ENCODE data around the gene RPL12.

RPL12 gene

GRCh38 chr9:127450830-127451607 lies at the start of gene RPL12, which contains the start of gene LRSAM1:
Gene RPL12, minus strand, starts transcription at chr9:127451406. Its CDS starts 89 bp downstream, at chr9:127451317.
Gene LRSAM1, plus strand, starts transcription at chr9:127451510. Its CDS starts 3,018 bp downstream, at chr9:127454528.
- Histone ChIP-seq H3K36me3 (peaks cover 46 to 63% (median 48%) of the 10 kb centered on the region in 11 experiments), H3K9me3 (replicated peaks in 1 of 11) (peaks cover 0 to 27% (median 4%) of the 10 kb centered on the region in 11 experiments; a peak in 14 of 22 replicates), H3K4me1 (peaks cover 32 to 65% (median 54%) of the 10 kb centered on the region in 10 experiments), H4K20me1 (peaks cover 50 to 51% (median 50%) of the 10 kb centered on the region in 11 experiments), H3K27ac (peak within 1 kb of the TSS; percentile 80 to 99 (median 95)), H3K27me3 (no peaks in the 10 kb centered on the region), H3K4me3 (peak within 1 kb of the TSS; percentile 87 to 100 (median 96)), H3K9ac (peak within 1 kb of the TSS; percentile 94 to 100 (median 98)), H3K4me2 (peak within 1 kb of the TSS; percentile 91 to 100 (median 97))
- TF ChIP-seq Cebpa-rat (IDR thresholded peaks at IDR 0.05), result no peak

GRCh38 chr9:127500862-127501261 lies 49.7 kb upstream of the RPL12 start:
- TF ChIP-seq Cebpa-rat (IDR thresholded peaks at IDR 0.05), result no peak
- peaks cover 3 to 32% (median 19%) of the 10 kb centered on the region in 10 experiments for H3K4me1 ChIP-seq
- H3K27ac ChIP-seq, result no peak overlapping the region
- peaks cover 5 to 89% (median 43%) of the 10 kb centered on the region in 11 experiments; a peak in 19 of 22 replicates for H3K36me3 ChIP-seq
- H3K9ac ChIP-seq, result 0 out of 22 replicates have a peak overlapping the region, but pooled peaks of 2 of the 11 experiments have one; percentile 8 to 17
- H3K4me3 ChIP-seq, result no peak overlapping the region
- H3K4me2 ChIP-seq, result no peak overlapping the region
- no peaks in the 10 kb centered on the region for H3K27me3 ChIP-seq
- H4K20me1 ChIP-seq, result peaks cover 0 to 98% (median 4%) of the 10 kb centered on the region in 11 experiments; a peak in 8 of 22 replicates
- no peaks in the 10 kb centered on the region for H3K9me3 ChIP-seq (replicated peaks in 1 of 11)

GRCh38 chr9:127500399-127500798 lies 49.2 kb upstream of the RPL12 start:
- Histone ChIP-seq H3K4me3 (no peak overlapping the region), H3K27ac (no peak overlapping the region), H3K4me2 (no peak overlapping the region), H3K36me3 (peaks cover 5 to 86% (median 43%) of the 10 kb centered on the region in 11 experiments; a peak in 19 of 22 replicates), H3K27me3 (no peaks in the 10 kb centered on the region), H3K4me1 (peaks cover 7 to 37% (median 23%) of the 10 kb centered on the region in 10 experiments), H4K20me1 (peaks cover 0 to 98% (median 4%) of the 10 kb centered on the region in 11 experiments; a peak in 8 of 22 replicates), H3K9ac (0 out of 22 replicates have a peak overlapping the region, but pooled peaks of 1 of the 11 experiments have one; percentile 17), H3K9me3 (replicated peaks in 1 of 11) (no peaks in the 10 kb centered on the region)
- no peak for TF ChIP-seq Cebpa-rat (IDR thresholded peaks at IDR 0.05)

GRCh38 chr9:127498298-127498697 lies 47.1 kb upstream of the RPL12 start:
- Histone ChIP-seq H3K4me1 (peaks cover 11 to 34% (median 29%) of the 10 kb centered on the region in 10 experiments), H3K4me3 (no peak overlapping the region), H3K36me3 (peaks cover 5 to 80% (median 34%) of the 10 kb centered on the region in 11 experiments; a peak in 18 of 22 replicates), H3K9me3 (replicated peaks in 1 of 11) (no peaks in the 10 kb centered on the region), H3K27ac (no peak overlapping the region), H4K20me1 (peaks cover 0 to 93% (median 0%) of the 10 kb centered on the region in 11 experiments; a peak in 7 of 22 replicates), H3K27me3 (no peaks in the 10 kb centered on the region), H3K9ac (peak overlapping the region in 3 of 11 experiments; percentile 10 to 23 (median 19); a peak in 2 of 22 replicates), H3K4me2 (no peak overlapping the region)
- no peak for TF ChIP-seq Cebpa-rat (IDR thresholded peaks at IDR 0.05)

- H3K36me3 ChIP-seq, result peaks cover 5 to 80% (median 29%) of the 10 kb centered on the region in 11 experiments; a peak in 17 of 22 replicates
- no peaks in the 10 kb centered on the region for H3K9me3 ChIP-seq (replicated peaks in 1 of 11)
- peak overlapping the region in 2 of 11 experiments; percentile 10 to 19; a peak in 2 of 22 replicates for H3K9ac ChIP-seq
- peaks cover 11 to 34% (median 29%) of the 10 kb centered on the region in 10 experiments for H3K4me1 ChIP-seq
- H3K27ac ChIP-seq, result no peak overlapping the region
- H3K4me2 ChIP-seq, result no peak overlapping the region
- H3K4me3 ChIP-seq, result no peak overlapping the region
- H3K27me3 ChIP-seq, result no peaks in the 10 kb centered on the region
- peaks cover 0 to 90% (median 0%) of the 10 kb centered on the region in 11 experiments; a peak in 7 of 22 replicates for H4K20me1 ChIP-seq
- TF ChIP-seq Cebpa-rat (IDR thresholded peaks at IDR 0.05), result no peak
Measured at GRCh38 chr9:127497656-127498290, 46.6 kb upstream of the RPL12 start.

- Histone ChIP-seq H4K20me1 (peaks cover 0 to 90% (median 0%) of the 10 kb centered on the region in 11 experiments; a peak in 6 of 22 replicates), H3K9ac (peak overlapping the region in 2 of 11 experiments; percentile 3 to 24; a peak in 2 of 22 replicates), H3K9me3 (replicated peaks in 1 of 11) (no peaks in the 10 kb centered on the region), H3K4me1 (peaks cover 11 to 34% (median 29%) of the 10 kb centered on the region in 10 experiments), H3K4me2 (peak overlapping the region in 5 of 11 experiments; percentile 24 to 90 (median 71); a peak in 7 of 22 replicates), H3K27ac (0 out of 22 replicates have a peak overlapping the region, but pooled peaks of 1 of the 11 experiments have one; percentile 76), H3K27me3 (no peaks in the 10 kb centered on the region), H3K4me3 (no peak overlapping the region), H3K36me3 (peaks cover 5 to 80% (median 36%) of the 10 kb centered on the region in 11 experiments; a peak in 17 of 22 replicates)
- no peak for TF ChIP-seq Cebpa-rat (IDR thresholded peaks at IDR 0.05)
Measured at GRCh38 chr9:127496974-127497373, 45.8 kb upstream of the RPL12 start.

- peaks cover 5 to 80% (median 31%) of the 10 kb centered on the region in 11 experiments; a peak in 17 of 22 replicates for H3K36me3 ChIP-seq
- peak overlapping the region in 3 of 10 experiments; percentile 15 to 34 (median 24); a peak in 3 of 20 replicates for H3K4me3 ChIP-seq
- H3K4me2 ChIP-seq, result peak overlapping the region; percentile 24 to 95 (median 85); a peak in 21 of 22 replicates
- no peaks in the 10 kb centered on the region for H3K27me3 ChIP-seq
- H3K9me3 ChIP-seq (replicated peaks in 1 of 11), result no peaks in the 10 kb centered on the region
- TF ChIP-seq Cebpa-rat (IDR thresholded peaks at IDR 0.05), result no peak
- peaks cover 0 to 91% (median 0%) of the 10 kb centered on the region in 11 experiments; a peak in 6 of 22 replicates for H4K20me1 ChIP-seq
- peak overlapping the region in 10 of 11 experiments; percentile 7 to 76 (median 60); a peak in 13 of 22 replicates for H3K9ac ChIP-seq
- peaks cover 11 to 34% (median 29%) of the 10 kb centered on the region in 10 experiments for H3K4me1 ChIP-seq
- peak overlapping the region in 8 of 11 experiments; percentile 34 to 82 (median 71); a peak in 16 of 22 replicates for H3K27ac ChIP-seq
Measured at GRCh38 chr9:127495884-127496555, 44.8 kb upstream of the RPL12 start.

GRCh38 chr9:127494304-127494702 lies 43.1 kb upstream of the RPL12 start:
- Histone ChIP-seq H3K27me3 (no peaks in the 10 kb centered on the region), H3K9ac (no peak overlapping the region), H3K4me2 (0 out of 22 replicates have a peak overlapping the region, but pooled peaks of 2 of the 11 experiments have one; percentile 76 to 94), H3K4me3 (no peak overlapping the region), H4K20me1 (peaks cover 0 to 84% (median 0%) of the 10 kb centered on the region in 11 experiments; a peak in 6 of 22 replicates), H3K27ac (no peak overlapping the region), H3K4me1 (peaks cover 11 to 34% (median 29%) of the 10 kb centered on the region in 10 experiments), H3K9me3 (replicated peaks in 1 of 11) (no peaks in the 10 kb centered on the region), H3K36me3 (peaks cover 5 to 91% (median 38%) of the 10 kb centered on the region in 11 experiments; a peak in 18 of 22 replicates)
- no peak for TF ChIP-seq Cebpa-rat (IDR thresholded peaks at IDR 0.05)
